Neural cell (in vitro differentiated cells): ENCODE results near the gene PHIP.

Experiments
- POLR2AphosphoS5 ChIP-seq: IDR thresholded peaks from 2 replicates; pipeline ENCODE4 v1.6.1; 2012
- TF ChIP-seq, protein P1 (sequence below): fragments of 450-650 bp; IDR thresholded peaks from 2 replicates; pipeline ENCODE4 v1.5.1; 2014; ENCODE audit warnings: antibody characterized with exemption, mild to moderate bottlenecking, moderate library complexity; ENCODE audit not compliant: poor library complexity, severe bottlenecking

DNA sequence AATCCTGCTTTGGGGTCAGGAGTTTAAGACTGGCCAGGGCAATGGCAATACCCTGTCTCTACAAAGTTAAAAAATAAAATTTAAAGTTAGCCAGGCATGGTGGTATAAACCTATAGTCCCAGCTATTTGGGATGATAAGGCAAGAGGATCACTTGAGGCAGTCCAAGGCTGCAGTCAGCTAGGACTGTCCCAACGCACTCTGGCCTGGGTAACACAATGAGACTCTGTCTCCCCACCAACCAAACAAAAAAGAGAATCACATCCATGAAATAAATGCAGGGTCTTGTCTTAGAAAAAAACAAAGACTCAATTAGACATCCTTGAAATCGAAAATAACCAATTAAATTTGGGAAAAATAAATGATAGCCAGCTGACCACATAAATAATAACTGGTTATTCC lies 88.9 kb downstream of the PHIP start:
- TF ChIP-seq, protein P1, sequence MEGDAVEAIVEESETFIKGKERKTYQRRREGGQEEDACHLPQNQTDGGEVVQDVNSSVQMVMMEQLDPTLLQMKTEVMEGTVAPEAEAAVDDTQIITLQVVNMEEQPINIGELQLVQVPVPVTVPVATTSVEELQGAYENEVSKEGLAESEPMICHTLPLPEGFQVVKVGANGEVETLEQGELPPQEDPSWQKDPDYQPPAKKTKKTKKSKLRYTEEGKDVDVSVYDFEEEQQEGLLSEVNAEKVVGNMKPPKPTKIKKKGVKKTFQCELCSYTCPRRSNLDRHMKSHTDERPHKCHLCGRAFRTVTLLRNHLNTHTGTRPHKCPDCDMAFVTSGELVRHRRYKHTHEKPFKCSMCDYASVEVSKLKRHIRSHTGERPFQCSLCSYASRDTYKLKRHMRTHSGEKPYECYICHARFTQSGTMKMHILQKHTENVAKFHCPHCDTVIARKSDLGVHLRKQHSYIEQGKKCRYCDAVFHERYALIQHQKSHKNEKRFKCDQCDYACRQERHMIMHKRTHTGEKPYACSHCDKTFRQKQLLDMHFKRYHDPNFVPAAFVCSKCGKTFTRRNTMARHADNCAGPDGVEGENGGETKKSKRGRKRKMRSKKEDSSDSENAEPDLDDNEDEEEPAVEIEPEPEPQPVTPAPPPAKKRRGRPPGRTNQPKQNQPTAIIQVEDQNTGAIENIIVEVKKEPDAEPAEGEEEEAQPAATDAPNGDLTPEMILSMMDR: no peak
- no peak for TF ChIP-seq POLR2AphosphoS5
